Large intestine (tissue), 3 donors: ENCODE results near the gene SLC44A5. TPM values are rescaled to one million over a fixed set of nuclear protein-coding genes. Genes with fewer than 3 reads are reported as not detected.

Experiments used
- DNase-seq, 2 donors: peaks; one replicate each; pipeline versions ENCODE4 v3.0.0 to v3.0.0-alpha.2; 2013
- H3K27ac ChIP-seq: one replicate; pipeline ENCODE4 v1.5.1; 2013; ENCODE audit warnings: low read length
- H3K27me3 ChIP-seq: 2 replicates; pipeline ENCODE4 v1.6.1; 2013; ENCODE audit warnings: low read length; ENCODE audit not compliant: control insufficient read depth, insufficient read depth
- H3K36me3 ChIP-seq: 2 replicates; pipeline ENCODE4 v1.6.1; 2013; ENCODE audit warnings: low read length; ENCODE audit not compliant: control insufficient read depth, insufficient read depth
- H3K4me1 ChIP-seq: one replicate; pipeline ENCODE4 v1.6.1; 2013; ENCODE audit warnings: low read length; ENCODE audit not compliant: control insufficient read depth, insufficient read depth
- H3K4me3 ChIP-seq: one replicate; pipeline ENCODE4 v1.5.1; 2013; ENCODE audit warnings: low read length
- H3K9me3 ChIP-seq: one replicate; pipeline ENCODE4 v1.6.1; 2013; ENCODE audit warnings: mild to moderate bottlenecking, low read depth, low read length, moderate library complexity; ENCODE audit not compliant: control insufficient read depth
- WGBS: methylation state at CpG from one replicate; pipeline ENCODE4 v1.1.5; 2013; ENCODE audit warnings: low lambda C conversion rate; ENCODE audit not compliant: insufficient coverage; 5-methylcytosine and 5-hydroxymethylcytosine counted together
- polyA plus RNA-seq: library from polyadenylated mRNA; unstranded; fragments of 120-200 nt; gene quantifications from one replicate; pipeline ENCODE4 v1.2.1, GENCODE V29; 2013

The SLC44A5 gene
- polyA plus RNA-seq, 1 donor, result 3.7 TPM

DNA sequence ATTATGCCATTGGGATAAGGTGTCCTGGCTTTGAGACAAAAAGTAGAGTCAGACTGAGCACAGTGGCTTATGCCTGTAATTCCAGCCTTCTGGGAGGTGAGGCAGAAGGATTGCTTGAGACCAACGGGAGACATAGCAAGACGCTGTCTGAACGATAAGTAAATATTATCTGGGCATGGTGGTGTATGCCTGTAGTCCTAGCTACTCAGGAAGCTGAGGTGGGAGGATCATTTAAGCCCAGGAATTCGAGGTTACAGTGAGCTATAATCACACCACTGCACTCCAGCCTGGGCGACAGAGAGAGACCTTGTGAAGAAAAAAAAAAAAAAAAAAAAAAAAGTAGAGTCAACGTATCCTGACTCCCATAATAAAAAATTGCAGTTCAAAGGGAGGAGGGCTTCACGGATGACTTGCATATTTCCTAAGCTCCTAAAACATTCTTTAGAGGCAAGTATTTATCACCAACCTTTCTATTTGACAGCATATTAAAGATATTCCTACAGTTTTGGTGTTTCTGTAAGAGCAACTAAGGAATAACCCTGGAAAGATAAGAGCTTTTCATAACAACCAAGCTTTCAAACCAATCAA, 141.2 kb downstream of the SLC44A5 start:
- WGBS, result 83% methylated on average over 1 of the region's 7 CpGs
- no peak for DNase-seq
- no peak overlapping the region for H3K4me3 ChIP-seq

DNA sequence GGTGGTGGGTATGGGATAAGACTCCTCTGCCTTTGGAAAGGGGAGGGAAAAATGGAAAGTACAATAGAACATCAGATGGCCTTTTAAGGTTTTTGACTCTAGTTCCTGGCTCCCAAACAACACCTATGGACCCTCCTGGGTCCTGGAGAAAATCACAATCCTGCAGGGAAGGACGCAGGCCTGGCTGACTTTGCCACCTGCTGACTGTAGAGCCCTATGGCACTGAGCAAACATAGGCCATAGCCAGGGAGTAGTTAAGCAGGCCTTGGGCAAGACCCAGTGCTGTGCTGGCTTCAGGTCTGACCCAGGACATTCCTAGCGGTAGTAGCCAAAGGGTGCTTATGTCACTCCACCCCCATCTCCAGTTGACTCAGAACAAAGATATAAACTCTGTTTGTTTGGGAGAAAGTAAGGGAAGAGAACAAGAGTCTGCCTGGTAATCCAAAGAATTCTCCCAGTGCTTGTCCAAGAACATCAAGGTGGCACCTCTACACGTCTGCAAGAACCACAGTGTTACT, 149.0 kb downstream of the SLC44A5 start:
- Histone ChIP-seq H3K4me1 (no peaks in the 10 kb centered on the region), H3K9me3 (no peaks in the 10 kb centered on the region), H3K27ac (no peak overlapping the region), H3K36me3 (no peaks in the 10 kb centered on the region), H3K4me3 (no peak overlapping the region), H3K27me3 (no peaks in the 10 kb centered on the region)
- 100% methylated on average over 1 of the region's 3 CpGs for WGBS
- DNase-seq, result no peak

More for the DNA sequence above, 141.2 kb downstream of the SLC44A5 start:
- no peaks in the 10 kb centered on the region for H3K9me3 ChIP-seq
- H3K27ac ChIP-seq, result no peak overlapping the region
- no peaks in the 10 kb centered on the region for H3K27me3 ChIP-seq
- no peaks in the 10 kb centered on the region for H3K4me1 ChIP-seq
- H3K36me3 ChIP-seq, result no peaks in the 10 kb centered on the region

DNA sequence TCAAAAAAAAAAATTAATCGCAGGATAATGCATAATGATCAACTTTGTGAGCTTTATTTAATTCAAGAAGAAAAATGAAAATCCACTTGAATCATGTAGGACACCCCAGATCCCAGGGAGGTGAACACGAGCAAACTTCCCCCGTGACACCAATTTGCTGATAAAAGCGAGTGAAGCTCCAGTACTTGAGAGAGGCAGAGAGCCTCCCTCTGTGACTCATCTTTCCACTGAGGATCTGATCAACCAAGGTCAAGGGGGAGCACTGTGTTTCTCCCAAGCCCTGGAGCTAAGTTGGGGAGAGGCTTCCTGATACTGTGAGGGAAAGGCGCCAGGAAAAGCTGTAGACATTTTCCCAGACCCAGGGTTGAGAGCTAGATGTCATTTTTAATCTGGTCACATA, 160.9 kb downstream of the SLC44A5 start:
- 100% methylated on average over 1 of the region's 5 CpGs for WGBS
- H3K27ac ChIP-seq, result no peak overlapping the region
- DNase-seq, result no peak
- H3K9me3 ChIP-seq, result no peaks in the 10 kb centered on the region
- no peak overlapping the region for H3K4me3 ChIP-seq
- H3K4me1 ChIP-seq, result no peaks in the 10 kb centered on the region
- H3K27me3 ChIP-seq, result no peaks in the 10 kb centered on the region
- no peaks in the 10 kb centered on the region for H3K36me3 ChIP-seq

DNA sequence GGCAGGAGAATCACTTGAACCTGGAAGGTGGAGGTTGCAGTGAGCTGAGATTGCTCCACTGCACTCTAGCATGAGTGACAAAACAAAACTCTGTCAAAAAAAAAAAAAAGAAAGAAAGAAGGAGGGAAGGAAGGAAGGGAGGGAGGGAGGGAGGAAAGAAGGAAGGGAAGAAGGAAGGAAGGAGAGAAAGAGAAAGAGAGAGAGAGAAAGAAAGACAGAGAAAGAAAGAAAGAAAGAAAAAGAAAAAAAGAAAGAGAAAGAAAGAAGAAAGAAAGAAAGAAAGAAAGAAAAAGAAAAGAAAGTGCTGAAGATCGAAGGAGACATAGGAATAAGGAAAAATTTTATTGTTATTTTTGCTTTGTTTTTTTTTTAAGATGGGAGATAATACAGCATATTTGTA, 166.7 kb downstream of the SLC44A5 start:
- Histone ChIP-seq H3K27ac (no peak overlapping the region), H3K4me1 (no peaks in the 10 kb centered on the region), H3K36me3 (no peaks in the 10 kb centered on the region), H3K4me3 (no peak overlapping the region), H3K27me3 (no peaks in the 10 kb centered on the region), H3K9me3 (no peaks in the 10 kb centered on the region)
- no peak for DNase-seq
- WGBS, result 81% methylated on average over 1 of the region's 1 CpG

DNA sequence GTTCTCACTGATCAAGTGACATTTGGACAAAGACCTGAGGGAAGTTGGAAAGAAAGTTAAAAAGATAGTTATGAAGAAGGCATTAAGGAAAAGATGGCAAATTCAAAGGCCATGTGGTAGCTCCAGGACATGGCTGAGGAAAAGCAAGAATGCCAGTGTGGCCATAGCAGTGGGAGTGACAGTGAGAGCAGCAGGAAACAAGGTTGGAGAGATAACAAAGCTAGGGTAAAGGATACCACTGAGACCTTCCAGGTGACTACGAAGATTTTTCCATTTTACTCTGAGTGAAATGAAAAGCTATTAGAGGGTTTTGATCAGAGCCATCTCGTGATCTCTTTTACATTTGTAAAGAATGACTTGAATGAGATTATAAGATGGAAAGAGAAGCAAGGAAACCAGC, 170.6 kb downstream of the SLC44A5 start:
- H3K27me3 ChIP-seq, result no peaks in the 10 kb centered on the region

DNA sequence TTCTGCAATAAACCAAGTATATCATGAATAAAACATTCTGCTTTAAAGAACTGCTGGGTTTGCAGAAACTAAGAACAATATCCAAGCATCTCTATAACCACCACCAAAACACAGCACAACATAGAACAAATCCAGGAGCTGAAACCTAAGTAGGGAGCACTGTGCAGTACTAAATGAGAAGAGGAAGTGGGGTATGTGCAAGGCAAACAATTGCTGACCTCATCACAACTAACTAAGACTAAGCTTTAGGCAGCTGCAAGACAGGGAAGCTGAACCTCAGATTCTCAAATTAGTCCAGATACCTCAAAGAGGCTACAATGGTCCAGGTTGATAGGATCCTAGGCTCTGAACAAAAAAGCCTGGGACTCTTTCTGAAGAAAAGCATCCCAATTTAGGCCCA, 172.6 kb downstream of the SLC44A5 start:
- no peak for DNase-seq
- no peaks in the 10 kb centered on the region for H3K36me3 ChIP-seq
- no peaks in the 10 kb centered on the region for H3K9me3 ChIP-seq
- H3K4me1 ChIP-seq, result no peaks in the 10 kb centered on the region
- no peak overlapping the region for H3K27ac ChIP-seq
- no peak overlapping the region for H3K4me3 ChIP-seq
- no peaks in the 10 kb centered on the region for H3K27me3 ChIP-seq

More for the DNA sequence above, 170.6 kb downstream of the SLC44A5 start:
- Histone ChIP-seq H3K4me1 (no peaks in the 10 kb centered on the region), H3K36me3 (no peaks in the 10 kb centered on the region), H3K27ac (no peak overlapping the region), H3K9me3 (no peaks in the 10 kb centered on the region), H3K4me3 (no peak overlapping the region)
- 78% methylated on average over 1 of the region's 2 CpGs for WGBS
- DNase-seq, result no peak

DNA sequence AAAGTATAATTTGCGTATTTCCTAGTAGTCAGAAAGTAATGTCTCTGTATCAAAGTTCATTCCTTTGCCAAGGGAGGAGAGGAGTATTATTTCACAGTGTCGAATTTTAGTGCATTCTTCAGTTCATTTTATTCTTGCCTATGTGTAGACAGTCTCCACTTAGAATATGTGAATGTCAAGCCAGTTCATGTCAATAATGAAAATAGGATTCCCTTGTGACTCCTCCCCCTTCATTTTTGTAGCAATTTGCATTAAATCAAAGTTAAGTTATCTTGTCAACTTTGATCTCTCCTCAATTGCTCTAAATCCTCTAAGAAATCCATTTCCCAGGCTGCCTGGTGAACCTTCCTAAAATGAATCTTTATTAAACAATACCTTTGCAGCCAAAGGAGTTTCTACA, 179.1 kb downstream of the SLC44A5 start:
- no peak for DNase-seq
- H3K27me3 ChIP-seq, result no peaks in the 10 kb centered on the region
- H3K9me3 ChIP-seq, result no peaks in the 10 kb centered on the region
- WGBS, result 67% methylated on average over 1 of the region's 2 CpGs
- no peak overlapping the region for H3K27ac ChIP-seq
- H3K4me3 ChIP-seq, result no peak overlapping the region
- H3K36me3 ChIP-seq, result no peaks in the 10 kb centered on the region
- no peaks in the 10 kb centered on the region for H3K4me1 ChIP-seq

DNA sequence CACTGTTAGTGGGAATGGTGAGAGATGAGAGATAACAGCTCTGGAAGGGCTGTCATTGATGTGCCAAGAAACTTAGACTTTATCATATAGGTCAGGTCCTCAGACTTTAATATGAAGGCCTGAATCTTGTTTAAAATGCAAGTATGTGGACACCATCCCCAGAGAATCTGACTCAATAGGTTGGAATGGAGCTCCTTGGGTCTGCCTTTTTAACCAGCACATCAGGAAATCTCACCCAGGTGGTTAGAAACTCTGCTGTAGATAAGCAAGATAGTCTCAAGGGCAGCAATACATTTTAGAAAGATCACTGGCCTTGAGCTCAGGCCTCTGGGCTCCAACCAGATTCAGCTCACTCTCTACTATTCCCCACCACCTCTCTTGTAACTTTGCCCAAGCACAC, 180.4 kb downstream of the SLC44A5 start:
- no peaks in the 10 kb centered on the region for H3K9me3 ChIP-seq
- H3K27ac ChIP-seq, result no peak overlapping the region
- H3K36me3 ChIP-seq, result no peaks in the 10 kb centered on the region
- no peaks in the 10 kb centered on the region for H3K27me3 ChIP-seq
- H3K4me3 ChIP-seq, result no peak overlapping the region
- no peaks in the 10 kb centered on the region for H3K4me1 ChIP-seq
- DNase-seq, result no peak

DNA sequence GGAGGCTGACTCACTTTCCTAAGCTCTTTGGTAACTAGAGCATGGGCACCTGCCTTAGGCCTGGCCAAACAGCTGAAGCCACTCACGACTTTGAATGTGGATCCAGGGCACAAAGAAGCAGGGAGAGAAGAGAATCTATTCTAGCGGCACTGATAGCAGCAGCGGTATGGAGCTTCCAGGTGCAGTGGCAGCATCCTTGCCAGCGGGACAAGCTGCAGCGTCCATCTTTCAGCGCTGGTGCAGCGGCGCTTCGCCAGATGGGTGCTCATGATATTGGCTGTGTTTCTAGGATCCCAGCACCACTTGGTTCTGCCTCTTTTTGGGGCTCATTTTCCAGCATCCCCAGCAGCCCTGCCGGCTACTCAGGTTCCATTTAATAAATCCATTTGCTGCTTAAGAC, 184.2 kb downstream of the SLC44A5 start:
- no CpG with 5 or more reads among the region's 10 CpGs for WGBS
- DNase-seq, result no peak
- no peak overlapping the region for H3K4me3 ChIP-seq
- no peaks in the 10 kb centered on the region for H3K4me1 ChIP-seq
- no peaks in the 10 kb centered on the region for H3K36me3 ChIP-seq
- no peaks in the 10 kb centered on the region for H3K9me3 ChIP-seq
- H3K27ac ChIP-seq, result no peak overlapping the region
- H3K27me3 ChIP-seq, result no peaks in the 10 kb centered on the region

DNA sequence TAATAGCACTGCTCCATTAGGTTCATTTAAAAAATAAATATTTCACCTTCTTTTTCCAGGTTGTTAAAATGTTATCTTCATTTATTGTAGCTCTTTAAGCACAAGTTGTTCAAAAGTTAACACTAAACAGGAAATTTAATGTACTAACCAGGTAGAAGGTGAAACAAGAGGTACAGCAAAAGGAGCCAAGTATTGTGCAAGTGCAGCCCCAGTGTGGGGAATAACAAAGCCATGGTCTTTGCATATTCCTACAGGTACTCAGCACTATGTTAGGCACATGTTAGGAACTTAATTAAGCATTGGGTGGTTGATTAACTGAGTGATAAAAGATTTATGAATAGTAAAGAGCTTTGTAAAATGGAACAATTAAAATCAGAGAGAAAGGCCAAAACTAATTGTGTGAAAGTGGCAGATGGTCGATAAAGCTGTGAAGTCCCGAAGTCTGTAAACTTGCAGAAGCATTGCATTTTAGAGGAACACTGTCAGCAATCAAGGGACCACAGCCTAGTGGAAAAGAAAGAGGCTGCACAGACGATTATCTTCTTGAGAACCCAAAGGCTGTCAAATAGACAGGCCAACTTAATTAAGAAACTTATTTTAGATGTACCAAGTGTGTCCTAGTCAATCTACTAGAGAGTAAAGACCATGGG, 185.8 kb downstream of the SLC44A5 start:
- 100% methylated on average over 2 of the region's 3 CpGs for WGBS
- H3K9me3 ChIP-seq, result no peaks in the 10 kb centered on the region
- H3K4me3 ChIP-seq, result no peak overlapping the region
- no peaks in the 10 kb centered on the region for H3K4me1 ChIP-seq
- DNase-seq, result no peak
- H3K27me3 ChIP-seq, result no peaks in the 10 kb centered on the region
- no peaks in the 10 kb centered on the region for H3K36me3 ChIP-seq
- H3K27ac ChIP-seq, result no peak overlapping the region

DNA sequence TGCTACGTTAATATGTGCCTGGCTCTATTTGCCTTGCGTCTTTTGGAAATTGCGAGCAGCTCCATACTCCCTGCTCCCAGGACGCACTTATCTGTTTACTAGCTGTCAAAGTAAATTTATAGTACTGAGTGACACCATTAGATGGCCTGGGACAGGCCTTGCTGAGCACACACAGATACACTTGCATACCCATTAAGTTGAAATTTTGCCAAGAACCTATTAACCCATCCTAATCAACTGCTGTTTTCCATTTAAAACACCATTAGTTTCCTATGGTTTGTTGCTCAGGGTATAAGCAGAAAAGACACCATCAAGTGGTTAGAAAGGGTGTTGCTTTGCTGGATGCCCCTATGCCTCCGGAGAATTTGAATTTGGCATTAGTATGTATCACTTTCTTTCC, 187.3 kb downstream of the SLC44A5 start:
- no peaks in the 10 kb centered on the region for H3K36me3 ChIP-seq
- WGBS, result 10% methylated on average over 2 of the region's 5 CpGs
- H3K27ac ChIP-seq, result no peak overlapping the region
- no peak overlapping the region for H3K4me3 ChIP-seq
- H3K4me1 ChIP-seq, result no peaks in the 10 kb centered on the region
- no peaks in the 10 kb centered on the region for H3K27me3 ChIP-seq
- H3K9me3 ChIP-seq, result no peaks in the 10 kb centered on the region
- no peak for DNase-seq
